Measurements from ENCODE around the gene CHRNG.

Gene CHRNG

DNA sequence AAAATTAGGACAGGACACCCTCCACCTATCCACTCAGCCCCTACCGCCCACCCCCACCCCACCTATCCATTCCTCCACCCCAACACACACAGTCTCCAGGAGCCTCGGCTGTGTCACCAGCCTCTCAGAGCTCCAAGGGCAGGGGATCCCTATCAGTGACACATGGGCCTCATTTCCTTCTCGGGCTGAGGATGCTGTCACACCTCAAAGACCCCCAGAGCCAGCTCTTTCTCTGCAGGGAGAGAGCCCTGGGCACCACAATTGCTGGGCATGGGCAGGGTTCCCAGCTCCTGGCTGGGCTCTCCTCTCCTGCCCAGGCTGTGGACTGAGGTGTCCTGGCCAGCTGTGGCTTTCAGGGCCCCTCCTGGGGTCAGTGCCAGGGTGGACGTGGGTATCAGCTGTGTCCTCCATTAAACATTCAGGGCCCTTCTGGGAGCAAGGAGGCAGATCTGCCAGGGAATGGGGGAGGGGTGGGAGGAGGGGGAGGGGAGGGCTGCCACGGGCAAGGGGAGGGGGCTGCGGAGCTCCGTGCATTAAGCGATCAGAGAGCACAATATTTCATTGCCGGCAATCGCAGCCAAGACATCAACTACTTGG lies 37.6 kb upstream of the CHRNG start:
- Histone ChIP-seq H3K4me2 (ENCODE audit: low read depth, low read length, poor library complexity, severe bottlenecking) (no peak overlapping the region), H3K79me2 (ENCODE audit: insufficient read depth, low read length) (no peaks in the 10 kb centered on the region), H4K20me1 (ENCODE audit: low read depth, low read length) (no peaks in the 10 kb centered on the region), H3K9ac (ENCODE audit: low read length) (no peak overlapping the region), H3K27ac (ENCODE audit: low read depth, low read length) (no peak overlapping the region), H3K9me2 (replicated peaks; ENCODE audit: insufficient read depth, low read length) (no peaks in the 10 kb centered on the region), H2AFZ (ENCODE audit: low read depth, low read length, severe bottlenecking) (no peak overlapping the region), H3K36me3 (ENCODE audit: low read length) (no peaks in the 10 kb centered on the region), H3K9me3 (ENCODE audit: insufficient read depth, low read length) (no peaks in the 10 kb centered on the region), H3K4me3 (ENCODE audit: insufficient read depth, low read length, poor library complexity, severe bottlenecking) (no peak overlapping the region), H3F3A (ENCODE audit: insufficient read depth) (no peaks in the 10 kb centered on the region), H3K27me3 (ENCODE audit: low read length) (no peaks in the 10 kb centered on the region)
- TF ChIP-seq EZH2phosphoT487 (conservative IDR thresholded peaks at IDR 0.05; ENCODE audit: low read length), result no peak
- TF ChIP-seq, protein P1, sequence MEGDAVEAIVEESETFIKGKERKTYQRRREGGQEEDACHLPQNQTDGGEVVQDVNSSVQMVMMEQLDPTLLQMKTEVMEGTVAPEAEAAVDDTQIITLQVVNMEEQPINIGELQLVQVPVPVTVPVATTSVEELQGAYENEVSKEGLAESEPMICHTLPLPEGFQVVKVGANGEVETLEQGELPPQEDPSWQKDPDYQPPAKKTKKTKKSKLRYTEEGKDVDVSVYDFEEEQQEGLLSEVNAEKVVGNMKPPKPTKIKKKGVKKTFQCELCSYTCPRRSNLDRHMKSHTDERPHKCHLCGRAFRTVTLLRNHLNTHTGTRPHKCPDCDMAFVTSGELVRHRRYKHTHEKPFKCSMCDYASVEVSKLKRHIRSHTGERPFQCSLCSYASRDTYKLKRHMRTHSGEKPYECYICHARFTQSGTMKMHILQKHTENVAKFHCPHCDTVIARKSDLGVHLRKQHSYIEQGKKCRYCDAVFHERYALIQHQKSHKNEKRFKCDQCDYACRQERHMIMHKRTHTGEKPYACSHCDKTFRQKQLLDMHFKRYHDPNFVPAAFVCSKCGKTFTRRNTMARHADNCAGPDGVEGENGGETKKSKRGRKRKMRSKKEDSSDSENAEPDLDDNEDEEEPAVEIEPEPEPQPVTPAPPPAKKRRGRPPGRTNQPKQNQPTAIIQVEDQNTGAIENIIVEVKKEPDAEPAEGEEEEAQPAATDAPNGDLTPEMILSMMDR (IDR thresholded peaks at IDR 0.05; ENCODE audit: insufficient read depth, low read length, poor library complexity, severe bottlenecking), result no peak

DNA sequence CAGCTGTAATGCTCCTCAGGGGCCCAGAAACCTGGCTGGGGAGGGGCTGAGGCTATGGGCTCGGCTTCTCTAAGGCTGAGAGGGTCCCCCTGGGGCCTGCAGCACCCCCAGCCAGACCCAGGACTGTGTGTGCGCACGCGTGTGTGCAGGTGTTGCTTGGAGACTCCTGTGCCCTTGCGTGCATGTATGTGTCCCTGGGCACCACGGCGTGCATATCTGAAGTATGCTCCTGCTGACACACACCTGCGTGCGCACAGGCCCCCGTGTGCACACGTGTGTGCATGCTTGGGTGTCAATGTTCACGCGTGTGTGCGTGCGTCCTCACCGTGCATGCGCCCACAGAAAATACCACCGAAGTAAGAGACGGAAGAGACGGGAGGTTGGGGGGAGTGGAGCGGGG lies 37.0 kb upstream of the CHRNG start:
- Histone ChIP-seq H3K4me3 (ENCODE audit: insufficient read depth, low read length, poor library complexity, severe bottlenecking) (no peak overlapping the region), H3K79me2 (ENCODE audit: insufficient read depth, low read length) (no peaks in the 10 kb centered on the region), H3K36me3 (ENCODE audit: low read length) (no peaks in the 10 kb centered on the region), H3K9me3 (ENCODE audit: insufficient read depth, low read length) (no peaks in the 10 kb centered on the region), H3K9ac (ENCODE audit: low read length) (no peak overlapping the region), H3K27ac (ENCODE audit: low read depth, low read length) (no peak overlapping the region), H3F3A (ENCODE audit: insufficient read depth) (no peaks in the 10 kb centered on the region), H3K27me3 (ENCODE audit: low read length) (no peaks in the 10 kb centered on the region), H3K9me2 (replicated peaks; ENCODE audit: insufficient read depth, low read length) (no peaks in the 10 kb centered on the region), H2AFZ (ENCODE audit: low read depth, low read length, severe bottlenecking) (no peak overlapping the region), H4K20me1 (ENCODE audit: low read depth, low read length) (no peaks in the 10 kb centered on the region), H3K4me2 (ENCODE audit: low read depth, low read length, poor library complexity, severe bottlenecking) (no peak overlapping the region)
- TF ChIP-seq, protein P1 (IDR thresholded peaks at IDR 0.05; ENCODE audit: insufficient read depth, low read length, poor library complexity, severe bottlenecking), result no peak
- TF ChIP-seq EZH2phosphoT487 (conservative IDR thresholded peaks at IDR 0.05; ENCODE audit: low read length), result no peak

DNA sequence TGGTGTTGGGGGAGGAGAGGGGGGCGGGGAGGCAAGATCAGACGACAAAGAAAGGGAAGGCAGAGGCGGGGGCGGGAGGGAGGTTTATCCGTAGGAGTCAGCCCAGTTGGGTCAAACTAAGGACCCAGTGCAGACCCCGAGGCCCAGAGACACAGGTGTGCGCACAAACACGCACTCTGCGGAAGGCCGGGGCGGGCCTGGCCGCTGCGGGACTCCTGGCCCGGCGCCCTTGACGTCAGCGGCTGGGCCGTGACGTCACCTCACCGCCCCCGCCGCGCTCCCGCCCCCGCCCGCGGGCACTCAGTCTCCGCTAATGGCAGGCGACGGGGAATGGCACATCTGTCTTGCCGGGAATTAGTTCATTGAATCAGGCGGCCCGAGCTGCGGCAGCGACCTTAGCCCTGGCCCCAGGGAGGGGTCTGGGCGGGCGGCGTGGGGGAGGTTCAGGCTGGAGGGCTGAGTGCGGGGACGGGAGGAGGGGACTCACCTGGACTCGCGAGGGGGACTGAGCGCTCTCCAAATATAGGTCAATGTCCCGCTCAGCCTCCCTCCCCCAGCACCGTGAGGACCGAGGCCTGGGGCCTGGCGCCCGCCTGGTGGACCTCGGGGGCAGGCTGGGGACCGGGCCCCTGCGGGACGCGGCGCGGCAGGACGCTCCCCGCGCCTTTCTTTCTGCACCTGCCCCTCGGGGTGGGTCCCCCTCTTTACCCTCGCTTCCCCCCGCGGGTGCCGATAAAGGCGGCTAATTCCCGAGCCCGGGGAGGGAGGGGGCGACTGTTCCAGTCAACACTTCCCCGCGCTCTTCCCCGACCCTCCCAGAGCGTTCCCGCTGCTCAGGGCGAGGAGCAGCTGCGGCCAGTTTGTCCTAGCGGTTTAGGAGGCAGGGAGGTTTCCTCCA lies 36.3 kb upstream of the CHRNG start:
- Histone ChIP-seq H3K9ac (ENCODE audit: low read length) (no peak overlapping the region), H3K27ac (ENCODE audit: low read depth, low read length) (no peak overlapping the region), H3K9me3 (ENCODE audit: insufficient read depth, low read length) (no peaks in the 10 kb centered on the region), H3F3A (ENCODE audit: insufficient read depth) (no peaks in the 10 kb centered on the region), H3K27me3 (ENCODE audit: low read length) (no peaks in the 10 kb centered on the region), H4K20me1 (ENCODE audit: low read depth, low read length) (no peaks in the 10 kb centered on the region), H3K36me3 (ENCODE audit: low read length) (no peaks in the 10 kb centered on the region), H3K4me3 (ENCODE audit: insufficient read depth, low read length, poor library complexity, severe bottlenecking) (no peak overlapping the region), H2AFZ (ENCODE audit: low read depth, low read length, severe bottlenecking) (no peak overlapping the region), H3K4me2 (ENCODE audit: low read depth, low read length, poor library complexity, severe bottlenecking) (no peak overlapping the region), H3K79me2 (ENCODE audit: insufficient read depth, low read length) (no peaks in the 10 kb centered on the region), H3K9me2 (replicated peaks; ENCODE audit: insufficient read depth, low read length) (no peaks in the 10 kb centered on the region)
- TF ChIP-seq, protein P1 (IDR thresholded peaks at IDR 0.05; ENCODE audit: insufficient read depth, low read length, poor library complexity, severe bottlenecking), result no peak
- no peak for TF ChIP-seq EZH2phosphoT487 (conservative IDR thresholded peaks at IDR 0.05; ENCODE audit: low read length)

Measured in SU-DHL-6 (cell line).